GM21360 (cell line): ENCODE data around the gene CCDC102B.

ENCODE experiments used
- ATAC-seq: cut with Tn5 transposase; IDR thresholded peaks from one replicate; pipeline ENCODE4 v1.9.1; 2021; ENCODE audit warnings: mild to moderate bottlenecking, moderate library complexity; ENCODE audit not compliant: unreplicated experiment

Gene CCDC102B

DNA sequence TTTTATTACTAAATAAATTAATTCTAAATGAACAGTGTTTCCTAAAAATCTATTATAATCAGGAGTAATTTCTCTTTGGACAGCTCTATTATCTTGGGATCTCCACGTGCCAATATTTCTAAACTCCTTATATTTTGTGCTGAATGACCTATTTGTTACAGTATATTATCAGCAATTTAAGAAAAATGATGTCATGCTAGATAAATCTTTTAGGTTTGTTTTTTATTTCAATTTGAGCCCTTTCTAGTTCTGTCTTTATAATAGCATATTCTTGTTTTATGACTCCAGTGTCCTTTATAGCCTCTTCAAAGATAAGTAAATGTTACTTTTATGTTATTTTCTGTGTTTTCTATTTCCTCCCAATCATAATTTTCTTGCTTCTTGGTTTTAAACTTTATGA is 269.2 kb downstream of the CCDC102B start:
- ATAC-seq: no peak

DNA sequence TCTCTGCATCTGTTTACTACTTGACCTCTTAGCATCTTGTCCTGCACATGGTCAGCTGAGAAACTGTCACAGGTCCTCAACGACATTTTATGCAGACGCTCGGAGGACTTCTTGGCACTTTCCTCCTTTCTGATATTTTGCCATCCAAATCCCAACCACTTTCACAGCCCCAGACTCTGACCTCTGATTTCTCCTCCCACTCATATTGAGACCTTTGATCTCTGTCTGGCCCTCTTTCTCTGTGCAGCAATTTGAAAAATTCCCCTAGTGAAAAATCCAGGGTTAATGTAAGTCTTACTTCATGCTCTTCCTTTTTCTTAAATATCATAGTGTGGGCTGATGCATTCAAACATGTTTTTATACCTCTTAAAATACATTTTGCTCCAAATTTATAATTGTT is 273.8 kb downstream of the CCDC102B start:
- ATAC-seq: no peak

GRCh38 chr18:69081846-69082245 is 284.0 kb downstream of the CCDC102B start:
- no peak for ATAC-seq

DNA sequence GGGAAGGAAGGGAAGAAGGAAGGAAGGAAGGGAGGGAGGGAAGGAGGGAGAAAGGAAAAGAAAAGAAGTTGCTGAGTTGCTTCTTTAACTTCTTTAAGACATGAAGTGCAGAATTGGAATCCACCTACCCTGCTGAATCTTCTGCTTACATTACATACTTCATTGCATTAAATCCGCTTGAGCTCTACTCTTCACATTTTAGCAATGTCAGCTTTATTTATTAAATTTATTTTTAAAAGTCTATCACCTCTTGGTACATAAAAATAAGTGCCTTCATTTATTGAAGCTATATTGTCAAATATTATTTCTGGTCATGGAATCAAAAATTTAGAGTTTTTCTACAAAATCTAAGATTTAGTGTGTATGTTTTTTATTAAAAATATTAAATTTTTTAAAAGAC is 284.6 kb downstream of the CCDC102B start:
- ATAC-seq: no peak

- no peak for ATAC-seq
These were observed 288.1 kb downstream of the CCDC102B start for GRCh38 chr18:69085951-69086350.

GRCh38 chr18:69088973-69089372 is 291.1 kb downstream of the CCDC102B start:
- no peak for ATAC-seq

GRCh38 chr18:69097349-69097748 is 299.5 kb downstream of the CCDC102B start:
- no peak for ATAC-seq

- ATAC-seq: no peak
These were observed 305.1 kb downstream of the CCDC102B start for GRCh38 chr18:69102959-69103358.
